Measurements from ENCODE around the gene ZNF160. TPM values are rescaled to one million over a fixed set of nuclear protein-coding genes. Genes with fewer than 3 reads are reported as not detected.
A peak's percentile ranks its signal among the peaks of the same experiment; 100 is the strongest.

ZNF160 gene
- total RNA-seq, 6 donors from 2014 or later, result 25.0 to 150 (median 48.5) TPM

- TF ChIP-seq POLR2AphosphoS5 (IDR thresholded peaks at IDR 0.05), result no peak
- no peak for TF ChIP-seq POLR2A (IDR thresholded peaks at IDR 0.05)
- TF ChIP-seq CTCF (IDR thresholded peaks at IDR 0.05), result no peak
- no peak for TF ChIP-seq EP300 (IDR thresholded peaks at IDR 0.05)
- DNase-seq (no peak), ATAC-seq (ENCODE audit: low FRiP score in 2 of 2) (no peak)
- peaks cover 0 to 61% (median 23%) of the 10 kb centered on the region in 4 donors for H3K36me3 ChIP-seq
- no peak overlapping the region for H3K27ac ChIP-seq
- H3K4me1 ChIP-seq, result no peaks in the 10 kb centered on the region
- no peaks in the 10 kb centered on the region for H3K27me3 ChIP-seq
- no peak overlapping the region for H3K4me3 ChIP-seq
- 100% methylated on average over 2 of the region's 2 CpGs for WGBS, 2 donors
- peaks cover 3 to 24% (median 11%) of the 10 kb centered on the region in 4 donors for H3K9me3 ChIP-seq
These were observed 9.1 kb upstream of the ZNF160 start for GRCh38 chr19:53112286-53112685.

DNA sequence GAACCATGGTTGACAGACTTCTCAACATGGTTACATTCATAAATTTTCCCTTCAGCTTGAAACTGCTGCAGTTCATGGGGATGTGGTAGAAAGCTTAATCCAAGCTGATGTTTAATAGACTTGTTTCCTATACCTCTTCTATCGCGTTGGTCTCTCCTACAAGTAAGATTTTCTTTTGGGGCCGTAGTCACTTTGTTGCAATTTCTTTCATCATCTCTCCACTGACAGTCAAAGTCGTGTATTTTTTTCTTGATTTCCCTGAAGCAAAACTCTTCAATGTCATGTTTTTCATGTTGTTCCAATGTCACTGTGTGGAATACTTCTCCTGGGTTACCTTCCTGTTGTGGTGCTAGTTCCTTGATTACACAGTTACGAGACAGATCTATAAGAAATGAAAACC lies 6.3 kb upstream of the ZNF160 start:
- Histone ChIP-seq H3K4me3 (no peak overlapping the region), H3K4me1 (no peaks in the 10 kb centered on the region), H3K36me3 (peaks cover 0 to 38% (median 15%) of the 10 kb centered on the region in 4 donors), H3K27me3 (no peaks in the 10 kb centered on the region), H3K27ac (no peak overlapping the region), H3K9me3 (peaks cover 0 to 11% (median 4%) of the 10 kb centered on the region in 4 donors)
- TF ChIP-seq POLR2A (IDR thresholded peaks at IDR 0.05) (no peak), POLR2AphosphoS5 (IDR thresholded peaks at IDR 0.05) (no peak), EP300 (IDR thresholded peaks at IDR 0.05) (no peak), CTCF (IDR thresholded peaks at IDR 0.05) (no peak)
- DNase-seq, result no peak
- ATAC-seq (ENCODE audit: low FRiP score in 2 of 2), result no peak
- 93 to 94% methylated on average over 5 of the region's 5 CpGs for WGBS, 2 donors

GRCh38 chr19:53102756-53103233 lies 427 bp downstream of the ZNF160 start:
- Histone ChIP-seq H3K27ac (peak overlapping the region; percentile 91 to 94 (median 92)), H3K9me3 (peaks cover 0 to 3% (median 0%) of the 10 kb centered on the region in 4 donors), H3K36me3 (peaks cover 0 to 16% (median 4%) of the 10 kb centered on the region in 4 donors), H3K27me3 (no peaks in the 10 kb centered on the region), H3K4me3 (peak overlapping the region; percentile 58 to 92 (median 84)), H3K4me1 (peaks cover 12 to 27% (median 17%) of the 10 kb centered on the region in 4 donors)
- TF ChIP-seq POLR2AphosphoS5 (IDR thresholded peaks at IDR 0.05), result no peak
- TF ChIP-seq CTCF (IDR thresholded peaks at IDR 0.05), result no peak
- no peak for TF ChIP-seq POLR2A (IDR thresholded peaks at IDR 0.05)
- TF ChIP-seq EP300 (IDR thresholded peaks at IDR 0.05), result no peak
- ATAC-seq (ENCODE audit: low FRiP score in 2 of 2) (peak; percentile 60 to 64), DNase-seq (peak; percentile 29 to 89)
- WGBS, 2 donors, result 1% methylated on average over 29 to 33 of the region's 33 CpGs

- WGBS, 2 donors, result 45 to 50% methylated on average over 10 of the region's 10 CpGs
- TF ChIP-seq POLR2A (IDR thresholded peaks at IDR 0.05) (no peak), CTCF (IDR thresholded peaks at IDR 0.05) (no peak), EP300 (IDR thresholded peaks at IDR 0.05) (no peak), POLR2AphosphoS5 (IDR thresholded peaks at IDR 0.05) (no peak)
- no peaks in the 10 kb centered on the region for H3K27me3 ChIP-seq
- H3K9me3 ChIP-seq, result peaks cover 0 to under 1% (median 0%) of the 10 kb centered on the region in 4 donors
- ATAC-seq (ENCODE audit: low FRiP score in 2 of 2) (no peak), DNase-seq (no peak)
- H3K4me1 ChIP-seq, result peaks cover 12 to 27% (median 17%) of the 10 kb centered on the region in 4 donors
- H3K36me3 ChIP-seq, result peaks cover 0 to 22% (median 7%) of the 10 kb centered on the region in 4 donors
- peak overlapping the region; percentile 58 to 92 (median 84) for H3K4me3 ChIP-seq
- peak overlapping the region; percentile 91 to 94 (median 92) for H3K27ac ChIP-seq
These were observed 941 bp downstream of the ZNF160 start for GRCh38 chr19:53102206-53102755.

Measured in upper lobe of left lung (tissue), 6 donors.